Osteoblast (primary cell): ENCODE data around the gene IFI30. TPM values are rescaled to one million over a fixed set of nuclear protein-coding genes. Genes with fewer than 3 reads are reported as not detected.

Experiments
- DNase-seq: peaks from one replicate; pipeline ENCODE4 v3.0.0; 2011; ENCODE audit warnings: low spot score, mixed read lengths; ENCODE audit not compliant: insufficient read length; ENCODE audit errors: missing footprints
- H2AFZ ChIP-seq: 2 replicates; pipeline ENCODE4 v1.6.0; 2011; ENCODE audit warnings: mild to moderate bottlenecking, low read length
- H3K27ac ChIP-seq: 2 replicates; pipeline ENCODE4 v1.5.1; 2011; ENCODE audit warnings: mild to moderate bottlenecking, low read depth, low read length, moderate library complexity
- H3K27me3 ChIP-seq: 2 replicates; pipeline ENCODE4 v1.6.0; 2012; ENCODE audit warnings: mild to moderate bottlenecking, control low read depth, inconsistent platforms, low read length, moderate library complexity; ENCODE audit not compliant: insufficient read depth
- H3K36me3 ChIP-seq: 2 replicates; pipeline ENCODE4 v1.5.1; 2011; ENCODE audit warnings: mild to moderate bottlenecking, low read length, control low read depth, moderate library complexity; ENCODE audit not compliant: insufficient read depth
- H3K4me1 ChIP-seq: 2 replicates; pipeline ENCODE4 v1.5.1; 2011; ENCODE audit warnings: mild to moderate bottlenecking, low read length, control low read depth, moderate library complexity; ENCODE audit not compliant: insufficient read depth
- H3K4me2 ChIP-seq: 2 replicates; pipeline ENCODE4 v1.6.0; 2011; ENCODE audit warnings: mild to moderate bottlenecking, low read length; ENCODE audit not compliant: insufficient read depth
- H3K4me3 ChIP-seq: fragments of 200-600 bp; sonication (generic); 3 replicates; pipeline ENCODE4 v1.5.1; 2012; ENCODE audit warnings: mild to moderate bottlenecking, low read length, inconsistent platforms; ENCODE audit not compliant: insufficient read depth
- H3K79me2 ChIP-seq: 2 replicates; pipeline ENCODE4 v1.6.0; 2012; ENCODE audit warnings: mild to moderate bottlenecking, low read length, control low read depth, inconsistent platforms; ENCODE audit not compliant: insufficient read depth
- H3K9me3 ChIP-seq: 2 replicates; pipeline ENCODE4 v1.5.1; 2011; ENCODE audit warnings: low read depth, low read length, control low read depth
- H4K20me1 ChIP-seq: 2 replicates; pipeline ENCODE4 v1.6.0; 2012; ENCODE audit warnings: mild to moderate bottlenecking, low read length, control low read depth; ENCODE audit not compliant: insufficient read depth
- CTCF ChIP-seq: IDR thresholded peaks from 2 replicates; pipeline ENCODE4 v1.5.1; 2011; ENCODE audit warnings: mild to moderate bottlenecking, low read depth, low read length, moderate library complexity; ENCODE audit errors: extremely low read depth
- total RNA-seq: library from RNA; depleted of rRNA; stranded (reverse); fragments of >200 nt; gene quantifications from 2 replicates; pipeline ENCODE4 v1.2.3, GENCODE V29; 2012

IFI30 gene
- 110 and 126 TPM in 2 replicates for total RNA-seq

GRCh38 chr19:18173572-18174288 is at the start of gene IFI30:
TSS of gene IFI30 (plus strand) at chr19:18173813. CDS start at chr19:18173842, 29 bp downstream.
- Histone ChIP-seq H2AFZ (peak within 1 kb of the TSS; percentile 84), H3K36me3 (peaks cover 8% of the 10 kb centered on the region), H3K27ac (peak within 1 kb of the TSS; percentile 64), H3K27me3 (no peaks in the 10 kb centered on the region), H3K79me2 (peaks cover 4% of the 10 kb centered on the region), H3K4me1 (peaks cover 23% of the 10 kb centered on the region), H3K4me3 (peak within 1 kb of the TSS; percentile 84), H3K9me3 (no peaks in the 10 kb centered on the region), H3K4me2 (peak within 1 kb of the TSS; percentile 87), H4K20me1 (no peaks in the 10 kb centered on the region)
- TF ChIP-seq CTCF, result no peak
- peak; percentile 97 for DNase-seq

DNA sequence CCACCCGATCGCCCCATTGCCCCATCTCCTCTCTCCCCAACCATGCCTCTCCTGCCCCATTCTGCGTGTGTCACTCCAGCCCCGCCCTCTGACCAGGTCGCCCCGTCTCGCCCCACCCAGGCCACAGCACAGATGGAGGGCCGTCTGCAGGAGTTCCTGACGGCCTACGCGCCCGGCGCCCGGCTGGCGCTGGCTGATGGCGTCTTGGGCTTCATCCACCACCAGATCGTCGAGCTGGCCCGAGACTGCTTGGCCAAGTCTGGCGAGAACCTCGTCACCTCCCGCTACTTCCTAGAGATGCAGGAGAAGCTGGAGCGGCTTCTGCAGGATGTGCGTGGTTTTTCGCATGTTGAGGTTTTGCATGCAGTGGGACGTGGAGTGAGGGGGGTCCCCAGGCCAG is 49.8 kb upstream of the IFI30 start:
- no peaks in the 10 kb centered on the region for H3K4me1 ChIP-seq
- no peak for TF ChIP-seq CTCF
- H3K36me3 ChIP-seq, result peaks cover 6% of the 10 kb centered on the region
- H3K9me3 ChIP-seq, result no peaks in the 10 kb centered on the region
- H2AFZ ChIP-seq, result no peak overlapping the region
- DNase-seq, result no peak
- H4K20me1 ChIP-seq, result peaks cover 11% of the 10 kb centered on the region
- H3K27me3 ChIP-seq, result no peaks in the 10 kb centered on the region
- no peak overlapping the region for H3K4me2 ChIP-seq
- H3K4me3 ChIP-seq, result no peak overlapping the region
- H3K79me2 ChIP-seq, result no peaks in the 10 kb centered on the region
- H3K27ac ChIP-seq, result no peak overlapping the region

GRCh38 chr19:18126097-18126496 is 47.5 kb upstream of the IFI30 start:
- no peak overlapping the region for H3K4me3 ChIP-seq
- no peaks in the 10 kb centered on the region for H3K9me3 ChIP-seq
- DNase-seq, result no peak
- H3K27me3 ChIP-seq, result no peaks in the 10 kb centered on the region
- no peak overlapping the region for H2AFZ ChIP-seq
- H3K4me1 ChIP-seq, result no peaks in the 10 kb centered on the region
- H3K4me2 ChIP-seq, result no peak overlapping the region
- no peak for TF ChIP-seq CTCF
- H4K20me1 ChIP-seq, result peaks cover 6% of the 10 kb centered on the region
- H3K27ac ChIP-seq, result no peak overlapping the region
- H3K36me3 ChIP-seq, result peaks cover 23% of the 10 kb centered on the region
- H3K79me2 ChIP-seq, result no peaks in the 10 kb centered on the region

- Histone ChIP-seq H3K36me3 (peaks cover 31% of the 10 kb centered on the region), H3K27ac (no peak overlapping the region), H3K9me3 (no peaks in the 10 kb centered on the region), H3K4me1 (no peaks in the 10 kb centered on the region), H3K27me3 (no peaks in the 10 kb centered on the region), H3K4me3 (no peak overlapping the region), H3K4me2 (no peak overlapping the region), H4K20me1 (peaks cover 1% of the 10 kb centered on the region), H3K79me2 (no peaks in the 10 kb centered on the region), H2AFZ (no peak overlapping the region)
- peak; percentile 77 for DNase-seq
- no peak for TF ChIP-seq CTCF
These were observed 45.6 kb upstream of the IFI30 start for GRCh38 chr19:18128044-18128443.
